ENCODE results near the gene PCED1A.

DNA sequence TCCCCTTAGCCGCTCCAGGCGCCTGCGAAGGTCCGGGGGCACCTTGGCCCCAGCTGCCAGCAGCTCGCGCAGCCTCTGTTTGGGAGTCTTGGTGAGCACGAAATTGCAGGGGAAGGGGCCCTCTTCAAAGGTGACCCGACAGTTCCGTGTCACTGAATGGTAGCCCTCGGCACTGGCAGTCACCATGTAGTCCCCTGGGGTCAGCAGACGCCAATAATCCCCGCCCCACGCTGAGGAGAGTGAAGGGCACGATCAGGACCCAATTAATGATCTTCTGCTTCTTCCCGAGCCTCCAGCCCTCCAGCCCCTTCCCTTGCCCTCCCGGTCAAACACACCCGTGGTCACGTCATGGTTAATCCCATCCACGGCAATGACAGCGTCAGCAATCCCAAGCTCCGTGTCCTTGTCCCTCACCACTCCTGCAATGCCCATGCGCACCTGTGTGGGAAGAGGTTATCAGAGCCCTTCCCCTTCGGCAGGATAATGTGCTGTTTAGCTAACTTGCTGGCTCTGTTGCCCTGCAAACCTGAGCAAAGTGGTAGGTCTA is 46.2 kb downstream of the PCED1A start:
- TF ChIP-seq POLR2A (IDR thresholded peaks at IDR 0.05; ENCODE audit: low read depth, low read length) (no peak), POU2F2 (IDR thresholded peaks at IDR 0.05; ENCODE audit: low read depth, low read length) (no peak)

Measured in GM12891 (cell line).